ENCODE data around the gene MRM1. TPM values are rescaled to one million over a fixed set of nuclear protein-coding genes. Genes with fewer than 3 reads are reported as not detected.

MRM1 gene
- total RNA-seq, 4 donors from 2014 or later: 5.1 to 8.9 (median 5.9) TPM

- intact Hi-C loops (cut with DNase I; ENCODE audit: low total_unique reads): no loop called here
- peak in 1 of 2 donors; percentile 88 for DNase-seq (ENCODE audit: low spot score in 2 of 2)
- peak overlapping the region; percentile 82 for H3K4me3 ChIP-seq (ENCODE audit: low read depth, poor library complexity, severe bottlenecking)
- WGBS, 2 donors: 6 to 8% methylated on average over 19 to 20 of the region's 20 CpGs
- no peak for TF ChIP-seq CTCF (IDR thresholded peaks at IDR 0.05)
- TF ChIP-seq POLR2A (IDR thresholded peaks at IDR 0.05): no peak
These were observed 9.1 kb upstream of the MRM1 start for GRCh38 chr17:36592316-36592715.

GRCh38 chr17:36592716-36593321 lies 8.6 kb upstream of the MRM1 start:
- peak in 1 of 2 donors; percentile 72 for DNase-seq (ENCODE audit: low spot score in 2 of 2)
- 54 to 55% methylated on average over 4 of the region's 4 CpGs for WGBS, 2 donors
- intact Hi-C loops (cut with DNase I; ENCODE audit: low total_unique reads): no loop called here

GRCh38 chr17:36593656-36594316 lies 7.6 kb upstream of the MRM1 start:
- TF ChIP-seq CTCF (IDR thresholded peaks at IDR 0.05): no peak
- TF ChIP-seq POLR2A (IDR thresholded peaks at IDR 0.05): no peak
- no peak overlapping the region for H3K4me3 ChIP-seq (ENCODE audit: low read depth, poor library complexity, severe bottlenecking)
- WGBS, 2 donors: 46 to 49% methylated on average over 8 of the region's 8 CpGs
- intact Hi-C loops (cut with DNase I; ENCODE audit: low total_unique reads): no loop called here
- peak in 1 of 2 donors; percentile 68 for DNase-seq (ENCODE audit: low spot score in 2 of 2)

More at GRCh38 chr17:36592716-36593321, 8.6 kb upstream of the MRM1 start:
- TF ChIP-seq CTCF (IDR thresholded peaks at IDR 0.05) (no peak), POLR2A (IDR thresholded peaks at IDR 0.05) (no peak)
- no peak overlapping the region for H3K4me3 ChIP-seq (ENCODE audit: low read depth, poor library complexity, severe bottlenecking)

GRCh38 chr17:36594626-36595401 lies 6.6 kb upstream of the MRM1 start:
- H3K4me3 ChIP-seq (ENCODE audit: low read depth, poor library complexity, severe bottlenecking): no peak overlapping the region
- no peak for TF ChIP-seq CTCF (IDR thresholded peaks at IDR 0.05)
- no peak for TF ChIP-seq POLR2A (IDR thresholded peaks at IDR 0.05)
- intact Hi-C loops (cut with DNase I; ENCODE audit: low total_unique reads): no loop called here
- 71 to 73% methylated on average over 13 of the region's 13 CpGs for WGBS, 2 donors
- DNase-seq (ENCODE audit: low spot score in 2 of 2): peak in 1 of 2 donors; percentile 80

- TF ChIP-seq POLR2A (IDR thresholded peaks at IDR 0.05) (no peak), CTCF (IDR thresholded peaks at IDR 0.05) (no peak)
- 69 to 76% methylated on average over 6 of the region's 6 CpGs for WGBS, 2 donors
- peak in 1 of 2 donors; percentile 68 for DNase-seq (ENCODE audit: low spot score in 2 of 2)
- intact Hi-C loops (cut with DNase I; ENCODE audit: low total_unique reads): no loop called here
- no peak overlapping the region for H3K4me3 ChIP-seq (ENCODE audit: low read depth, poor library complexity, severe bottlenecking)
These were observed 4.2 kb upstream of the MRM1 start for GRCh38 chr17:36597226-36597625.

Measured in lower leg skin (tissue), 4 donors.